Frontal cortex (tissue), 4 donors: ENCODE measurements around the gene RNU1-2. TPM values are rescaled to one million over a fixed set of nuclear protein-coding genes. Genes with fewer than 3 reads are reported as not detected.
"Not testable (repeated sequence)": the region's sequence is repeated elsewhere in the genome, so short reads cannot be mapped to it uniquely, and the experiment has no call there.

Experiments
- DNase-seq, 2 donors: peaks; one replicate each; pipeline ENCODE4 v3.0.0; 2012; ENCODE audit warnings: low spot score in 2 of 2
- FAIRE-seq: peaks from 2 replicates; lab custom pipeline; 2012; peaks lifted over from hg19 to GRCh38; lab: Jason Lieb, UNC
- total RNA-seq: library from RNA; depleted of rRNA; stranded (reverse); fragments of >200 nt; gene quantifications from one replicate; pipeline ENCODE4 v1.2.3, GENCODE V29; 2014
- donor health status: control.
- donor health status: control.
- donor health status: control.

Gene RNU1-2
- total RNA-seq, 1 donor from 2014 or later: under 0.01 TPM

- FAIRE-seq: no peak
- DNase-seq: no peak
These were observed 8.7 kb upstream of the RNU1-2 start for GRCh38 chr1:16886860-16887605.

- FAIRE-seq (no peak), DNase-seq (peak in 1 of 2 donors; percentile 68)
These were observed 6.6 kb upstream of the RNU1-2 start for GRCh38 chr1:16888860-16889816.

DNA sequence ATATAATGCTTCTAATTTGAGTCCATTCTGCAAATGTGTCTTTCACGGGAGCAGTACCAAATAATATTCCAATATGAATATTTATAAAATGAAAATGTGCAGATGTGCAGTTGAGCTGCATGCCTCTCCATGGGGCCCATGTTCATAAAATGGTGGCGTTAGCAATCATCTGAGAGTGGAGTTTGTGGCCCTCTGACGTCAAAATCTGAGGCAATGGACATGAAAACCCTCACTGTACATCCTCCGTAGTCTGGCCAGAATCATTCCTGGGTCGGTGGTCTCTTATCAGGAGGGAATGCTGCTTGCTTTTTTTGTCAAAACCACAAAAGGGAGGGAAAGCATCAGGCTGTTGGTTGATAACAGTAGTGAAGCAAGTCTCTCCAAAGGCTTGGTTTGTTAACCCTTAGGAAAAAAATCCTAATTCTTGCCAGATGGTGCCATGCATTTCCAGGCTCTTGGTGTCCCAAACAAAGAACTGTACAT, 5.2 kb upstream of the RNU1-2 start:
- not testable (repeated sequence) for FAIRE-seq, DNase-seq

GRCh38 chr1:16891057-16891456, 4.7 kb upstream of the RNU1-2 start:
- DNase-seq, FAIRE-seq: not testable (repeated sequence)

DNA sequence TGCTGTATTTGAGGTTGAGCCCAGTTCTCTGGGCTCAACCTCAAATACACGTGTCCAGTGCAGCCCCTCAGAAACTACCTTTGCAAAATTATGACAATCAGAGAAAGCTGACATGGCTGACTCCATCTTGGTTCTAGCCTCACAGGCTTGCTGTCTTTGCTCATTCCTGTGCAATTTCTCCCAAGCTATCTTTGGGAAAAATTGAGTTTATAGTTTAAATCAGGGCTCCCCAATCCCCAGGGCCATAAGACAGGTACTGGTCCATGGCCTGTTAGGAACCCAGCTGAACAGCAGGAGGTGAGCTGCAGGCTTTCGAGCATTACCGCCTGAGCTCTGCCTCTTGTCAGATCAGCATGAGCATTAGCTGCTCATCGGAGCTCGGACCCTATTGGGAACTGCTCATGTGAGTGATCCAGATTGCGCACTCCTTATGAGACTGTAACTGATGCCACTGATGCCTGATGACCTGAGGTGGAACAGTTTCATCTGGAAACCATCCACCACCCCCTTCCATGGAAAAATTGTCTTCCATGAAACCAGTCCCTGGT, 2.7 kb upstream of the RNU1-2 start:
- not testable (repeated sequence) for FAIRE-seq, DNase-seq

DNA sequence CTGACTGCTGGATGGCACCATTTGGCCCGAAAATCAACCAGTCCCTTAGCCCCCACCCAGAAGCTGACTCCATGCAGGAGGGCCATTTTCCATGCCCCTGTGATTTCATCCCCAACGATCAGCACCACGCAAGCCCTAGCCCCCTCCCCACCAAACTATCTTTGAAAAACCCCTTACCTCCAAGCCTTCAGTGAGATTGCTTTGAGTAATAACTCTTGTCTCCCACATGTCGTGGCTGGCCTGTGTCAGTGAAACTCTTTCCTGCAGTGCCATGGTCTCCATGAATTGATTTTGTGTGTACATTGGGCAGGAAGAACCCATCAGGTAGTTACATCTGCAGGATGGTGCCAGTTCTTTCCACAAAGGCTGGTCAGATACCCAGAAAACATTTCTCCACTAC, 2.0 kb upstream of the RNU1-2 start:
- FAIRE-seq, DNase-seq: not testable (repeated sequence)

- DNase-seq, FAIRE-seq: not testable (repeated sequence)
These were observed 1.4 kb upstream of the RNU1-2 start for GRCh38 chr1:16894338-16894737.

- not testable (repeated sequence) for DNase-seq
These were observed 565 bp upstream of the RNU1-2 start for GRCh38 chr1:16895233-16895597.

GRCh38 chr1:16896316-16897055, 706 bp downstream of the RNU1-2 start:
- not testable (repeated sequence) for DNase-seq, FAIRE-seq

More at GRCh38 chr1:16895233-16895597, 565 bp upstream of the RNU1-2 start:
- not testable (repeated sequence) for FAIRE-seq

DNA sequence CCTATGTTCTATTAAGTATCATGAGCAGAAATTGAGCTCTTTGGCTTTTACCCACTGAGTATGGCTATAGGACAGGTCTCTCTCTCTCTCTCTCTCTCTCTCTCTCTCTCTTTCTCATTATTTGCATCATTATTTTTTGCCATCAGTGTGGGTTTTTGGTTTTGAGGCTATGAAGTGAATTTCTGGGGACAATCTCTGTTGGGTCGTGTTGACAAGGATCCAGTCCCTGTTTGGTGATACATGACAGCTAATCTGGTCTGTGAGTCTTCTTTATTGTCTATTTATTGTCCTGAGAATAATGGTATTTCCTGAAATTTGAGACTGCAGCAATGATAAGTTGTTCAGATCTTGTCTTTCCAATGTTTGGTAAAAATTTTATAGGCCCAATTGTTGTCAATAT, 1.9 kb downstream of the RNU1-2 start:
- not testable (repeated sequence) for DNase-seq, FAIRE-seq

DNA sequence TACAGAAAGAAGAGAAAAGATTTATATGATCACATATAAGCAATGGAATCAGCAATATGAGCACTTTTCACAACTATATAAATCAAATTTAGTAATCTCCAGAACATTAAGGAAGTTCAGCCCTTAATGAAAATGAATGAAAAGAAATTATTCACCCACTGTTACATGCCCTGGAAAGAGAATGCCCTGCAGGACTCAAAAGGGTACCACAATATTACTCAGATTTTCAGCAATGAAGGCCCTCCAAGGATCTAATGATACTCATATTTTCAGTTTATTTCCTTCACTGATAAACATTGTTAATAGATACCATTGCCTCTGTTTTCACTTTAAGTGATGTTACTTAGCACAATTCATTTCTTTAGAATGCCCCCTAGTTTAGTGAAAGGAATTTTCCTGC, 2.5 kb downstream of the RNU1-2 start:
- DNase-seq, FAIRE-seq: not testable (repeated sequence)

DNA sequence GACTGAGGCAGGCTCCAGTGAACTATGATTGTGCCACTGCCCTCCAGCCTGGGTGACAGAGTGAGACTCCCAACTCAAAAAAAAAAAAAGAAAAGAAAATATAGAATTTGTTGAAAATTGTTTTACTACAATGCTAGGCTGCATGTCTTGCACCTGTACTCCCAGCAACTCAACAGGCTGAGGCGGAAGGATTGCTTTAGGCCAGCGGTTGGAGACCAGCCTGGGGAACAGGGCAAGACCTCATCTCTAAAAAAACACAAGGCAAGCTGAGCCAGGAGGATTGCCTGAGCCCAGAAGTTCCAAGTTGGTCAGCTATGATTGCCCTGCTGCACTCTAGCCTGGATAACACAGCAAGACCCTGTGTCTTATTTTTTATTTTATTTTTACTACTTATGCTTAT, 3.2 kb downstream of the RNU1-2 start:
- not testable (repeated sequence) for DNase-seq, FAIRE-seq

DNA sequence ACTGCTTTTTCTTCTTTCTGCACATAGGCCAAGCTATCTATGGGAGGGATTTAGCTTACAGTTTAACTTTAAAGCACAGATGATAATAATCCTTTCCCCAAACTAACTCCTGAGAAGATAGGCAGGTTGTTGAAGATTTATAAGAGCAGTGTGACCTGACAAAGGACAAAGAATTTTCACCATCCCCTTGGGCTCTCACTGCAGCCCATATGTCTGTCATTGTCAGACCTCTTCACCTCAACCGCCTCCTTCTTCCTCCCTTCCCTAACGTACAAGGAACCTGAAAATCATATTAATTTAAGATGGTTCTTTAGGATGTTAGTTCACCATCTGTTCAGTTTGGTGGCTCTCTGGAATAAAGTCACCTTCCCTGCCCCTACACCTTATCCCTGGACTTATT, 5.0 kb downstream of the RNU1-2 start:
- FAIRE-seq: no peak
- no peak for DNase-seq

DNA sequence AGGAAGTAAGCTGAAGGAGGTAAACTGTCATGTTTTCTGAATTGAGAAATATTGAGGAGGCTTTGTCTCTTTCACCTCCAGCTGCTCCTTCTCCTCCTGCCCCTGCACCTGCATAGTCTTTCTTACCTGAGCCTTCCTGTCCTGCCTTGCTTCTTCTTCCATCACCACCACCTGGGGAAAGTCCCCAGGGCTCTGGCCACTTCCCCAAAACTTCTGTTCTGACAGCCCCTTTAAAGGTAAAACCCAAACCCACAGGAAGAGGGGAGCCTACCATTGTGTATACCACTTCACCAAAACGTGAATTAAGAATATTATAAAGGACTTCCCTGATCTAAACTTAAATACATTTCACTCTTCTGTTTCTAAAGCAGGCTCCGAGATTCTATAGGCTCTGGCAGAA, 5.6 kb downstream of the RNU1-2 start:
- not testable (repeated sequence) for DNase-seq, FAIRE-seq

GRCh38 chr1:16903054-16903453, 7.3 kb downstream of the RNU1-2 start:
- no peak for FAIRE-seq

GRCh38 chr1:16903458-16903796, 7.6 kb downstream of the RNU1-2 start:
- no peak for FAIRE-seq

More at GRCh38 chr1:16903054-16903453, 7.3 kb downstream of the RNU1-2 start:
- no peak for DNase-seq

DNA sequence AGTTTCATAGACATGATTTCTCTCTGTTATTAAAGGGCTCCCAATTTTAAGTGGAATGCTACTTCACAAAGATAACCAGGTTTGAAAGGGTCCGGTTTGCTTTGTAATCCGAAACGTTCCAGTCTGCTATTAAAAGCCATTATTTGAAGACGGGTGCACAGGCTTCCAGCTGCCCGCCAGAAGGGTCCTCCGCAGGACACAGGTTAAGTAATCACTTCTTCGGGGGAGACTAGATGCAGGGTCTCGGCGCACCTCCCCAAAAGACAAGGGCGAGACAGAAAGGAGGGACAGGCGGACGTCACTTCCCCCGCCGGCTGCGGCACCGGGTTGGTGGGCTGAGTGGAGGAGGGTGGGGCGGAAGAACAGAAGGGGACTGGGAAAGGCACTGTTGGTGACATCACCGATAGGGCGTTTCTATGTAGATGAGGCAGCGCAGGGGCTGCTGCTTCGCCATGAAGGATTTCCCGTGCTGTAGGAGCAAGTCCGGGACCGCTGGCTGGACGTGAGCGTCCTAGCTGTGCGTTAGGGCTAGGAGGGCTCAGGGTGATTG, 8.9 kb downstream of the RNU1-2 start:
- DNase-seq (peak; percentile 68 to 96), FAIRE-seq (no peak)

More at GRCh38 chr1:16903458-16903796, 7.6 kb downstream of the RNU1-2 start:
- no peak for DNase-seq

- DNase-seq (peak in 1 of 2 donors; percentile 52), FAIRE-seq (no peak)
These were observed 9.5 kb downstream of the RNU1-2 start for GRCh38 chr1:16905110-16905867.
